ENCODE measurements around the gene FABP1.

Gene FABP1

DNA sequence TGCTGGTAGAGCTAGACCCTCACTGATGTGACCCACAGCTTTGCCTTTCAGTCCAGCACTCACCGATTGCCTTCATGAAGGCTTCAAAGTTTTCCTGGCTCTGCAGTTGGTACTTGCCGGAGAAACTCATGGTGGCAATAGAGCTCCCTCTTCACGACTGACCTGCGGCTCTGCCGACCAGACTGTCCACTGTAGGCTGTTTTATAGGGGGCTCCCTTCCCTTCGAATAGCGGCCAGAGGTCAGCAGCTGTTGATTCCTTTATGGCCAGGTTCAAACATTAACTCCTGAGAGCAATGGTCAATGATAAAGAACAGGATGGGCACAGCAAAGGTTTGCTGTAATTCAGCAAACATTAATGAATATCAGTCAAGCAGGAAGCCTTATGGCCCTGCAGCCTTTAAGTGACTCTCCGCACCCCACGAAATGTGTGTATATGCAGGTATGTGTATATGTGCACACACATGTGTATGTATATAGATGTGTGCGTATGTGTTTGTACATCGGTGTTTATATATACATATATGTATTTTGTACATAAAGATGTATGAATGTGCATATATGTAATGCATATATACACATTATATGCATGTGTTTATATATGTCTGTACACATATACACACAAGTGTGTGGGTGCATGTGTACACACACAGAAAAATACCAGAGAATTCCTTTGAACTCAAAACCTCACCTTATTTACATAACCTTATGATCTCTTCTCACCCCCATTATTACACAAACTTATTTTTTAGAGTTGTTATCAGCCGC lies at the start of gene FABP1:
TSS of gene FABP1 (minus strand) at position 175 of the 766 bp plus-strand sequence. CDS start at position 130, 45 bp downstream.
- DNase-seq = no peak

- no peak for DNase-seq
These were observed 49.7 kb upstream of the FABP1 start for GRCh38 chr2:88177556-88177955.

GRCh38 chr2:88176352-88176984 lies 48.6 kb upstream of the FABP1 start:
- DNase-seq = no peak

DNA sequence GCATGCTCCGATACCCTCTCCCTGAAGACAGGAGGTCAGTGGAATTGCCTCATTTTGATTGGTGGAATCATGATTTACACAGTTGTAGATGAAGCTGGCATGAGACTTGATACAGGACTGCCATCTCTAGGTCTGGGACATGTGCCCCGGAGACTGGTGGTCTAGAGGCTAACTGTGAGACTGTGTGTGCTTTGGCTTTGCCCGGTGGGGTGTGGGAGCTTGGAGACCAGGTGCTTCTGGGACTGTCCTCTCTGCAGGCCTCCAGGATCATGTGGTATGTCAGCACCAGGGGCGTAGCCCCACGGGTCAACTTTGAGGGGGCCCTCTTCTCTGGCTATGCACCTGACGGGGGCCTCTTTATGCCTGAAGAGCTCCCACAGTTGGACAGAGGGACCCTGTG lies 45.0 kb upstream of the FABP1 start:
- DNase-seq = no peak

- no peak for DNase-seq
These were observed 44.1 kb upstream of the FABP1 start for GRCh38 chr2:88171966-88172365.

DNA sequence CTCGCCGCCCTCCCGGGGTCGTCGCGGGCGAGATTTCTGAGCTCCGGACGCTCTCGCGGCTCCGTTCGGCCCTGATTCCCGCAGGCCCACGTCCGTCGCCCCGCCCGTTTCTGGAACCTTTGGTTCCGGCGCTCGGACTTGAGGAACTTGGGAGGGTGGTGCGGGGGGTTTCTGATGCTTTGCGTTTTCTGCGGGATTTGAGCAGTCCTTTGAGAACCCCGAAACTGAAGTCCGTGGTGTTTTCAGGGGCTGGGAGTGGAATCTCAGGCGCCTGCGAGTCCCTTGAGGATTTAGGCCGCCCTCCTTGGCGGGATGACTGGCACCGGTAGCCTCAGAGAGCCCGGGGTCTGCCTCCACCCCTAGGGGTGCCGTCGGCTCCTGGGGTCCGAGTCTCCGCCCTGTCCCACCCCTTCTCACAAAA lies 42.6 kb upstream of the FABP1 start:
- DNase-seq = no peak

DNA sequence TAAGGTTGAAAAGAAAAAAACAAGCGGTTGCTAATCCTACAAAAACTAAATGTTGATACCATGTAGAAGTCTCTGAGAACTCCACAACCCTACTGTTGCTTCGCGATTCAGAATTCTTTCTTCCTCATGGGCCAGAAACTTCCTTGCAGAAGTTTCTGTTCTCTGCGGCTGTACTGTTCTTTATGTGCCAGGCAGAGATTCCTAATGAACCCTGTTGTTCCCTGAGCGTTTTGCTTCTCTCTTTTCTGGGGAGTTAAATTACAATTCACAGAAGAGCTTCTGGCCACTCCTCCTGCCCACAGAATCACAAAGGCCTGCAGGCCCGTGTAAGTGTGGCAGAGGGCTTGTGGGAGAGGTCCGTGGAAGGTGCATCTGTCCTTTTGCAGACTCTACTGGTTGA lies 40.5 kb upstream of the FABP1 start:
- DNase-seq = no peak

GRCh38 chr2:88167740-88168139 lies 39.9 kb upstream of the FABP1 start:
- DNase-seq = no peak

- DNase-seq = no peak
These were observed 37.6 kb upstream of the FABP1 start for GRCh38 chr2:88165332-88166003.

DNA sequence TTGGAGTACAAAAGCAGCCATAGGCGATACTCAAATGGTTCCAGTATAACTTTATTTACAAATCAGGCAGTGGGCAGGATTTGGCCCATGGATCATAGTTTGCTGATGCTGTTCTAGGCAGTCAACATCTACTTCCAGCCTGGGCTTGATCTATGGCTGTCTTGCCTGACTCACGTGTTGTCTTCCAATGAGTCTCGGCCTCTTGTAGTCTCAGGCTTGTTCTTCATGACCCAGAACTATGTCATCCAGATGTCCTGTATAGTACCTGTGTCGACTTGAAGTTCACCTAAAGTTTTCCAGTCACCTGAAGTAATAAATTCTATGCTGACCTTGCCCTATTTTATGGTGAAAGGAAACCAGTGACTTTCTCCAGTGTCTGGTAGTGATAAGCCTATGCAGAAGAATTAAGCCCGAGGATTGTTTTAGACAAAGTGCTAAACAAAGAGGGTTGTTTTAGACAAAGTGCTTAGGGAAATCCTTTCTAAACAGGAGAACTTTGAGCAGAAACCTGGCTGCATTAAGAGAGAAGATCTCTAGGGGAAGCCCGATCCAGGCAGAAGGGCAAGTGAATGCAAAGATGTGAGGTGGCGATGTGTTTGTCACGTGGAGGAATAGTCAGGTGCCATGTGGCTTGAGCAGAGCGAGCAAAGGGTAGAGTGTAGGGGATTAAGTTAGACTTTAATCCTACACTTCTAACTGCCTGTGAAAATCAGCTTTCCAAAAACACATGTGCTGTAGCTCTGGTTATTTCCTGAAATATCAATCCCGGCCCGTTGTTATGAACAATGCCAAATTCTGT lies 33.8 kb upstream of the FABP1 start:
- DNase-seq = no peak

GRCh38 chr2:88160517-88160916 lies 32.7 kb upstream of the FABP1 start:
- DNase-seq = no peak

- no peak for DNase-seq
These were observed 32.1 kb upstream of the FABP1 start for GRCh38 chr2:88159955-88160415.

DNA sequence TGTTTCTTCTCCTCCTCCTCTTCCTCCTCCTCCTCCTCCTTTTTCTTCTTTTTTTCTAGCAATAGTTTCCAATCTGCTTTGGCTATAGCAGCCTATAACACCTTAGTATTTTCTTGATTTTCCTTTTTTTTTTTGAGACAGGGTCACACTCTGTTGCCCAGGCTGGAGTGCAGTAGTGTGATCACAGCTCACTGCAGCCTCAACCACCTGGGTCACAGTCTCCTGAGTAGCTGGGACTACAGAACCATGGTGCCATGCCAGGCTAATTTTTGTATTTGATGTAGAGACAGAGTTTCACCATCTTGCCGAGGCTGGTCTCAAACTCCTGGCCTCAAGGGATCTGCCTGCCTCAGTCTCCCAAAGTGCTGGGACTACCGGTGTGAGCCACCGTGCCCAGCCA lies 31.6 kb upstream of the FABP1 start:
- no peak for DNase-seq

GRCh38 chr2:88148929-88149438 lies 21.1 kb upstream of the FABP1 start:
- DNase-seq = no peak

DNA sequence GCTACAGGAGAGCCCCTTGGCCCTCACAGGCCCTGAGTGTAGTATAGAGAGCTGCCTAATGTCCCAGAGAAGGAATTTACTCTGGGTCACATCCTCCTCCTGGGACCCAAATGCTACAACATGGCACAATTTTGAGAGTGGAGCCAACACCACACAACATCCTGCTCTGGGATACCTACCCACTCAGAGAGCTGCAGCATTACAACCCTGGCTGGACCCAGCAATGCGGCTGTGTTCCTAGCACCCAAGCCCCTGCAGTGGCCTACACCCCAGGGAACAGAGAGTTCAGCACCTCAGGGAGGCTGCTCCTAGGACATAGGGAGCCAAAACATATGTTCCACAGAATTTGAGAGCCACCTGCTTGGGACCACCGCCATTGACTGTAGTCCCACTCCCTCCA lies 19.3 kb upstream of the FABP1 start:
- no peak for DNase-seq

GRCh38 chr2:88146590-88146989 lies 18.7 kb upstream of the FABP1 start:
- DNase-seq = no peak

GRCh38 chr2:88144914-88145497 lies 17.1 kb upstream of the FABP1 start:
- DNase-seq = no peak

DNA sequence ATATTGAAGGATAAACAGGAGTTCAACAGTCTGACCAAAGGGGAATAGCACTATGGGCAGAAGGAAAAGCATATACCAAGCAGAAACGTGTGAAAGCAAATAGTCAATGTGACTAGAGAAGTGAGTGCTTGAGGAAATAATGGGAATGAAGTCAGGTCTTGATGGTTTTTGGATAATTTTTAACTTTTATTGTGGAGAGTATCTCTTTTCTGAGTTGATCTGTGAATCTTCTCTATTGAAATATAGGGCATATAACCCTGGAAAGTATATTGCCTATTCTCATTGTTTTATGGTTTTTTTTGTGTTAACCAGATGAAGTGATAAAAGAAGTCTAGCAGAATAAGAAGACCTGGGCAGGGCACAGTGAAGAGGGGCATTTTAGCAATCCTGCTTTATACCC lies 16.4 kb upstream of the FABP1 start:
- DNase-seq = no peak

DNA sequence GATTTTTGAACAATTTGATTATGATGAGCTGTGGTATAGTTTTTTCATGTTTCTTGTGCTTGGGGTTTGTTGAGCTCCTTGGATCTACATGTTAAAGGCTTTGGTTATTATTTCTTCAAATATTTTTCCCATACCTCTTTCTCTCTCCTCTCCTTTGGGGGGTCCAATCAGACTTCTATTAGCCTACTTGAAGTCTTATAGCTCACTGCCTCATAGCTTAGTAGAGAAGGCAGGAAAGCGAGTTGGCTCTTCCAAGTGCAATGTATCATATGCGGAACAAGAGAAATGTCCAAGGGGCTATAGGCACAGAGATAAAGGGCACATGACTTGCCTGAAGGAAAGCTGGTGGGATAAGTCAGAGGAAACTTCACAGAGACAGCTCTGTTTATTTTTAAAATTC lies 14.1 kb upstream of the FABP1 start:
- no peak for DNase-seq

- DNase-seq = no peak
These were observed 11.9 kb upstream of the FABP1 start for GRCh38 chr2:88139804-88140203.

DNA sequence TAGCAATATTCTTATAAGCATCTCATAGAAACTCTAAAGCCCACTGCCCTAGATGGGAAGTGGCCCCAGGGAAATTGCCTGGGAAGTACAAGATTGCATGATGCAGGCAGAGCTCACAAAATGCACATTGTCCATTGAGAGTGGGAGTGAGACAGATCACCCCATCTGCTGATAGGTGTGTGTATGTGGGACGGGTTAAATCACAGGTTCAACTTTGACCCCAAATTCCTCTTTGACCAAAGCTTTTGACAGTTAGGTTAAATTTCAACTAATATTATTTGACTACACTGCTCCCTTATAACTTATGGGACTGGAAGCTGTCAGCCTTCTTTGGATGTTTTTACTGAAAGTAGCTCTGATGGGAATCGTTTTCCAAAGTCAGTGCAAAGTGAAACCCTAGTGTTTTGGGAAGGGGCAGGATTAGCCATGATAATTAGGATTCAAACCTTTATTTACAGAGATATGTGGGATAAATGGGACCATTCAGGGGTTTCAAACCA lies 11.4 kb upstream of the FABP1 start:
- DNase-seq = no peak

GRCh38 chr2:88137833-88138232 lies 10.0 kb upstream of the FABP1 start:
- DNase-seq = no peak
